Occipital lobe (tissue), 2 donors: ENCODE data around the gene FAM120B. TPM values are rescaled to one million over a fixed set of nuclear protein-coding genes. Genes with fewer than 3 reads are reported as not detected.
A peak's percentile ranks its signal among the peaks of the same experiment; 100 is the strongest.

Experiments used
- DNase-seq: peaks from one replicate; lab custom pipeline; 2025; lab: John Stamatoyannopoulos, UW
- total RNA-seq: library from RNA; depleted of rRNA; stranded (reverse); fragments of >200 nt; gene quantifications from one replicate; pipeline ENCODE4 v1.2.3, GENCODE V29; 2014

Gene FAM120B
- total RNA-seq, 1 donor from 2014 or later, result 62.4 TPM

DNA sequence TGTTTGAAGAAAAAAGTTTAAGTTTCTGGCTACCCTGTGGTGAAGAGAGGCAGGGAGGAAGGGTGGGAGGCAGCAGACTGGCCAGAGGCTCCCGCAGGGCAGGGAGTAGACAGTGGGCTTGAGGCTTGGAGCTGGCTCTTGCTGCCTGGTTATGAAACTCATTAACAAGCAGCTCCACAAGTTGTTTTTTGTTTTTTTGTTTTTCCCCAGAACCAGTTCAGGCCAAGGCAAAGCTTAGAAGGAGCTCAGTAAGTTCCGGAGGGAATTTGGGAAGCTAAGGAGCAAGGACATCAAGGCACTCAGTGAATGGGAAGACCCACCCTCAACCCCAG is 19.7 kb upstream of the FAM120B start:
- DNase-seq, result no peak

DNA sequence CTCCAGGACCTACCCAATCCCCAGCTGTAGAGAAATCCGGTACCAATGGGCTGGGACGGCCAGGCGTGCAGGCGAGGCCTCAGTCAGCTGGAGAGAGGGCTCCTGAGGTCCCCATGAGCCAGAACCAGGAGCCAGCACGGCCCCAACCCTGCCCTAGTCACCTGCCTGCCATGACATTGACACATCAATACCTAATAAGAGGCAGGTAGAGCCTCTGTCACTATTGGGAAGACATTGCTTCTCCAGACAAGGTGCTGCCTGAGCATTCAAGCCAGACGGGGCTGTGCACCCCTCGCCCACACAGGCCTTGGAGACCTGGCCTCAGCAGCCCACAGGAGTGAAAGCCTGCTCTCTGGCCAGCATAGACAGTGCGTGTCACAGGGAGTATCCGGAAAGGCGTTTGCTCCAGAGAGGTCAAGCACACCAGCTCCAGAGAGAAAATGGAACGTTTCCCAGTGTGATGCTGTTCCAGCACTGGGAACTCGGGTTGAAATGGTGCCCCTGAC is 19.1 kb upstream of the FAM120B start:
- DNase-seq, result no peak

DNA sequence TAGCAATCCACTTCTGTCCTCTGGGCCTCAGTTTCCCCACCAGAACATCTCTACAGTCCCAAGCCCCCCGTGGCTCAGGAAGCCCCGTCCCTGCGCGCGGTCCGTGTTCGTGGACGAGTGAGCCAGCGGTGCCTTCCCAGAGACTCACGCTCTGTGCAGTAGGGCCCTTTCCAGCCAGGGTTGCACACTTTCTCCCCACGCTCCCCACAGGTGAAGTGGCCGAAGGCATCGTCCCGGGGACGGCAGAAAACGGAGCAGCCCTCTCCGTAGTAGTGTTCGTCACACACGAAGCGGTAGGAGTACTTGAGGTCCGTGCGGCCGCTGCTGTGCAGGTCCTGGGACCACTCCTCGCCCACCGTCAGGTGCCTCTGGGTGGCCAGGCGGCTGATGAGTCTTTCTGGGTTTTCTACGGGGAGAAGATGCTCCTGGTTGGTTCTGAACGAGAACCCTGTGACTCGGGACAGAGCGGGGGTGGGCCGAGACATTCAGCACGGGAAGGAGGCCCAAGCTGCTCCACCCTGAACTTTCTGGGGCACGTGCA is 18.4 kb upstream of the FAM120B start:
- no peak for DNase-seq

DNA sequence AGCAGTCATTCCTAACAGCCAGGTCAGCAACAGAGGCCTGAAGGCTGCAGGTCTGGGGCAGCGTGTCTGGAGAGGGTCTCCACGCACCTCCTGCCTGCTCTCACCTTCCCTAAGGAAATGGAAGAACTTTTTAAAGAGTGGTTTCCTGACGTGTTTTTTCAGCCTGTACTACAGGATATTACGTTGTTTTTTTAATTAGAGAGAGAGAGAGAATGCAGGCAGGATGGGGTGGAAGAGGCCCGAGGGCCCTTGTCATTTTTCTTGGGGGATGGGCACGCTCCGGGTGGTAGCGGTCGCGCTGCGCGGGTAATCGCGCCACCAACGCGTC is 17.7 kb upstream of the FAM120B start:
- no peak for DNase-seq

DNA sequence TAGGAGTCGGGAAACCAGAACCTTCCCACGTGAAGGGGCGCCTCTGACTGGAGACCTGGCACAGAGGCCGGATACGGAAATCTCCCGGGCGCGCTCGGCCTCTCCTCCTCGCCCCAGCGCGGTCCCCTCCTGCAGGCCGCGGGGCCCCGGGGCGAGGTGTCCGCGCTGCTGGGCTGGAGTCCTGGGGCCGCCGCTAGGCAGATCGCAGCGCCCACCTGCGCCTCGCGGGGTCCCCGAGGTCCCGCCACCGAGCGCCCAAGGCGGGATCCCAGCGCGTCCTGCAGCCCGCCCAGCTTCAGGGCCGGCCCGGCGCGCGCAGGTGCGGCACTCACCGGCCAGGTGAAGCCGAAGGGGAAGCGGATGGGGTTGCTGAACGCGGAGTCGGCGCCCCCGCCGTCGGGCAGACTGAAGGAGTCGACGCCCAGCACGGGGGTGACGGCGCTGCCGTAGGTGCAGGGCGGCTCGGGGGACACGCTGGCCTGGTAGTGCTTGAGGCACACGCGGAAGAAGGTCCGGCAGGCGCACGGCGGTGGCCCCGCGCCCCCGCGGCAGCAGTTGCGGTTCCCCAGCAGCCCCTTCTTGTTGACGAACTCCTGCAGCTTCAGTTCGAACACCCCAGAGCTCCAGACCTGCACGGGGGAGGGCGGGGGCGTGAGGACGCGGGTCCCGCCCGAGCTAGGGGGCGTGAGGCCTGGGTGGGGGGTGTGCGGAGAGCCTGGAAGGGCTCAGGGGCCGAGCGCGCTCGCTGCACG is 17.2 kb upstream of the FAM120B start:
- no peak for DNase-seq

DNA sequence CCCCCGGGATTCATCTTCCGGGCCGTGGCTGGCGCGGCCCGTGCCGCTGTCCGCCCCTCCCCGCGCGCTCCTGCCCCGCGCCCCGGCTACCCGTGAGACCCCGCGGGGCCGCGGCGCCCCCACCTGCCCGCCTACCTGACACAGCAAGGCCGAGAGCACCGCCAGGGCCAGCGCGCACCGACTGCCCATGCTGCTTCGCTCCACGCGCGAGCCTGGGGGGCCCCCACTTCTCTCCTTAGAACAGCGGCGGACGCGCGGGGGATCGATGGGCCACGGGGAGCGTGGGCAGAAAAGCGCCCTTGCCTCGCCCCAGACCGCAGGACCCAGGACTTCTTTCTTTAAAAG is 16.6 kb upstream of the FAM120B start:
- no peak for DNase-seq

DNA sequence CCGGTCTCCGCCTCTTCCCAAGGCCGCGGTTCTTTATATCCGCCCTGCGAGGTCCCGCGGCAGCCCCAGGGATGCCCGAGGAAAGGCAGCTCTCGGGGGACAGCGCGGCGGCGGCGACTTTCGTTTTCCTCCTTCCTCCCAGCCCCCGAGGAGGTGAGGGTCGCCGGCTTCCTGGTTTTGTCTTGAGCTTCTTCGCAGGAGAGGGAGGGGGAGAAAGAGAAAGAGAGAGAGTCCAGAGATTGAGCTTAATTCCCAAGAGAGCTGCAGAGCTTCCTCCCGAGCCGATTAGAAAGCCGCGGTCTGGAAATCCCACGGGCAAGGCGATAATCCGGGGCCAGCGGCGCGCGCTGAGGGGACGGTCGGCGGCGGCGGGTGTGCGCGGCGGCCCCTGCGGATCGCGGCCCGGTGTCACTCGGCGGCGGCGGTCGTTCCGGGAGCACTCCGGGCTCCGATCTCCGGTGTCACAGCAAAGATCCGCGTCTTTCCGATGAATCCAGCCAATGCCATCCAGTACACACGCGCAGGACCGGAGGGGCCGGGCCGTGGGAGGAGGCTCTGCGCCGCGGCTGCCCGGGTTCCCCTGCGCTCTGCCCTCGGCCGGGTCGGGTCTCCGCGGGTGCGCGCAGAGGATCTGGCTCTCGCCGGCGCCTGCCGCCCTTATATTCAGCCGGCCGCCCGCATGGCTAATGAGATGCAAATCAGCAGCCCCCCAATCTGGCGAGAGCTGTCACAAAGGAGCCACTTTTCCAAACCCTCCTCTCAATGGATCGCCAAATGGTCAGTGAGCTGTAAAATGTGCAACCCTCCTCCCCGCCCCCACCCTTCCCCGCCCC is 16.0 kb upstream of the FAM120B start, which contains the start of gene DLL1:
Gene DLL1 (minus strand): TSS at position 783 of the 833 bp plus-strand sequence. CDS start 939 bp downstream, outside the sequence.
- DNase-seq, result peak; percentile 83

DNA sequence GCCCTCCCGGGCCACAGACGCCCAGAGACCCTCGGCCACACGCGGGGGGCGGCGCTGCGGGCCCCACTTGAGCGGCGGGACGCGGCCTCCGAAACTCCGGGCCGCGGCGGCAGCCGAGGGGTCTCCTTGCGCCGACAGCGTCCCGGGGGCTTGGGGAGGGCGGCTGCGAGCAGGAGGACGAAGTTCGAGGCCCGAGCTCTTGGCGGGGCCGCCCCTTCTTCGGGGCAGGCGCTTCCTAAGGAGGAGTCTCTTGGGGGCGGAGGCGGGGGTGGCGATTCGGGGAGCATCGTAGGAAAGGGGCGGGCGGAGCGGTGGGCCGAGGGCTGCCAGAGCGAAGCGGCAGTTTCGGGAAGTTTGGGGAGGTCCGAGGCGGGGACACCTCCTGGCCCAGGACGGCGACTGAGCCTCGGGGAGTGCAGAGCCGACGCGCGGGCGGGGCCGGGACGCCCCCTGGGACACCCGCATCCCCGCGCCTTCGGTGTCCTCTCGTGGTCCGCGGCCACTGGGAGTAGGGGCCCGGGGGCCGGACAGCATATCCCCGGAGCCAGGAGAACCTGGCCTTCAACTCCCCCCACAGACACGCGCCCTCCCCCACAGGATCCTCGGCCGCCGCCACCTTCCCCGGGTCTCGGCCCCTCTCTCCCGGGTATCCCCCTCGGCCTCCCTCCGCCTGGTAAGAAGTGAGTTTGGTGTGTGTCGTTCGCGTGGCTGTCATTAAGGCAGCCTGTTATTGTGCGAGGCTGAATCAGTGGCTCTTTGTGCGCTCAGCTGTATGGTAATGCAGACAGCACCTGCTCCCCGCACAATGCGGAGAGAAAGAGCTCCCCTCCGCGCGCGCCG is 15.1 kb upstream of the FAM120B start:
- peak; percentile 68 for DNase-seq

DNA sequence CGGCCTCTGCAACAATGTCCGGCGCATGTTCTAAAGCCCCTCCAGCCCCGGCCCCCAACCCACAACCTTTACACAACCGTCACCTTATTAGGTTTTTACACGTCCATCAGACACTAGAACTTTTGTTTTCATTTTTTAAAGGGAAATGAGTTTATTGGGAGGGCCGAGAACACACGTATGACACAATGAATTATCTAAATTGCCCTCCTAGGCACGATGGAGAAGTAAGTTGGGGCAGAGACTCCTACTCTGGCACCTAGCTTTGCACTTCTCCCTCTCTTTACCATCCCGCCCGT is 14.5 kb upstream of the FAM120B start:
- DNase-seq, result no peak

DNA sequence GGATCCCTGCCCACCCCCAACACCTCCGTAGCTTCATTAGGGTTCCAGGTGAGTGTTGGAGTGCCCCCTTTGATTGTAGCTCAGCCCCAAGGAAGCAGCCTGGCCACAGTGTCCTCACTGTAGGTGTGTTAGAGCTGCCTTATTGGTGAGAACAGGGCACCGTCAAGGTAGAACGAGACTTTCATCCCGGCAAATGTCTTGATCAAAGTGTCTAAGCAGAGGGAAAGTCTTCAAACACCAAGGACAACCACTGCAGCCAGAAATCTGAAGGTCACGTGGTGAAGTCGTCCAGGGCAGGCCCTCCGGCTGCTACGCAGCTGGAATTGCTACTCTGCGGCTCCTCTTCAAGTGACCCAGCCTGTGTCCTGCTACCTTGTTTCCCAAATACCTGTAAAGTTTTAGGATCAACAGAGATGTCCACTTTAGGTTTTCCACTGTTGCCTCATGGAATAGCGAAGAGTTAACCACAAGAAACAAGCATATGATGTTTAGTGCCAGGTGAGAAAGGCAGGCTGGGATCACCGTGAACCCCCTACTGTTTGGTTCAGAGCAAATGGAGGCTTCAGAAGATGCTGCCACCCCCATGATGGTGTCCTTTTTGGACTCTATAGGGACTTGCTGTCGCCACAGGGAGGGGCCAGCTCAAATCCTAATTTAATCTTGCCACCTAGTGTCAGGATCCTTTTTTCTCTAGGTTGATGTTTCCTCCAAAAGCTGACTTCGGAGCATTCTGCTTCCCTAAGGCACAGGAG is 14.0 kb upstream of the FAM120B start:
- no peak for DNase-seq

DNA sequence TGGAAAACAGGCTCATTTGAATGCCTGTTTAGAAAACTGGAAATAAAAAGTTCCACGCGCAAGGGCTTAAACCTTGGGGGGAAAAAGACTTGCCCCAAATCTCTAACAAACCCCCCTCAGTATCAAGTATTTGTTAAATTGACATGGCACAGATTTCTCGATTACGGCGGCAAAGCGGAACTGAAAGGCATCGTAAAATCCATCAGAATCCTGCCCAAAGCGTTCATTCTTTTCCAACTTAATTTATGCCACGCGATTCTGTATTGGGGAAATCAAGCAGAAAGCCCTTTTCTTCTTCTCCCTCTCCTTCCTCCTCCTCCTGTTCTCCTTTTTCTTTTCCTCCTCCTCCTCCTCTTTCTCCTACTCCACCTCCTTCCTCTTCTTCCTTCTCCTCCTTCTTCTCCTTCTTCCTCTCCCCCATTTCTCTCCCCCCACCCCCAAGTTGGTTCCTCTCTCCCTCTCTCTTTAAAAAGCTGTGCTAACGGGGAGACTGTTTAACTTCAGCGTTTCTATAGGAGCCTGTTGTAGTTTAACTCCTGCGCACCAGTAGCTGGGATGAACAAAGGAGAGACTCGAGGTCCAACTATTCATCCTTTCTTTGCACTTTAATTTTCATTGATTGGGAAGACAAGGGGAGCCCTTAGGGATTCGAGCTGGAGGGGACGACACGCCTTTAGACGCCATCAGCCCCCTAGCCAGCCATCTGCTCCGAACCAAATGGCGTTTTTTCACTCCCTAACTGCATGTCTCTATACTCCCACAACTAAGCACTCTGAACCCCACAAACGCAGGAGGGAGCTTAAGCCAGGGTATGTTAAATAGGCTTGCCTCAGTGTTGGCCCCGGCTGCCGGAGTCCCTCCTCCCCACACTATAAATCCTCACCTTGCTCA is 13.0 kb upstream of the FAM120B start:
- DNase-seq, result no peak

DNA sequence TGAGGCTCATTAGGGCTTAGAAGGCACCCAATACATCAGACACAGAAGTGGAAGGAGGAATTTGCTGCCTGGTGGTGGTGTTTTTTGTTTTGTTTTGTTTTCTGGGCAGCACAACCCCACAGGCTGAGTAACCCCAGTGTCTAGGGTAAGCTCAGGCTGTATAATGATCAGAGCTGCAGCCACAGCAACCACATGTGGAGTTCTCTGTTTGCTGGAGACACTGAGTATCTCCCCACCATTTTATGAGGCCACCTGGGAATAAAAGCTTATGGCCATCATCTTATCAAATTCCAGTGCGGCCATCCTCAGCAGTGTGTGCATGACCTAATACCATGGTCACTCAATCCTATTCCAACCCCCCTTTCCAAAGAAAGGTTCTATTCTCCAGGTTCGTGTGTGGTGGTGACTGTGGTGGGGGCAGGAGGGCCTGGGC is 12.2 kb upstream of the FAM120B start:
- DNase-seq, result no peak

DNA sequence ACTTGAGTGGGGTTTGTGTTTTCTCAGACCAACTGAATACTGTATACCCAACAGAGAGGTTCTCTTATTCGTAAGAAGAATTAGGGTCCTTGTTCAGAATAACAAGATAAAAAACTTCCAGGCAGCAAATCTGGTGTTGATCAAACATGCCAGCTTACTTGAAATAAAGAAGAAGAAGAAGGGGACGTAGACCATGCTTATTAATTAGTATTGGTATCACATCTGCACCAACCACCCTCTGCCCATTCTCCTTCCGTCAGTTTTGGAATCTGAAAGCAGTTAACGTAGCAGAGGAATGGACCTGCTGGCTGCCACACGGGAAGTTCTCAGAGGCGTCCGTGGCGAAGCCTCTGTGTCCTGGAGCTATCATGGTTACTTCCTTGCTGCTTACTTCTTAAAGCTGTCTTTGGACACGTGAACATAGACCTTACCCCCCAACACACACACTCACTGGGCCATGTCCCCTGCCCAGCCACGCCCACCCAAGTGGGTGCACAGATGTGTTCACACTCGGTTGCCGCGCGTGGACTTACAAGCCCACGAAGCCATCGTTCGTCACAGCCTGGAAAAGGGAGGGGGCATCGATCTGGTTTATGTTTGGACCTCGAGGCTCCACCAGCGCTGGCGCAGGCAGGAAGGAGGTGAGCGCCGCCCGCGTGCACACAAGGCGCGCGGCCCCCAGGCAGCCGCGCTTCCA is 11.6 kb upstream of the FAM120B start:
- DNase-seq, result no peak

DNA sequence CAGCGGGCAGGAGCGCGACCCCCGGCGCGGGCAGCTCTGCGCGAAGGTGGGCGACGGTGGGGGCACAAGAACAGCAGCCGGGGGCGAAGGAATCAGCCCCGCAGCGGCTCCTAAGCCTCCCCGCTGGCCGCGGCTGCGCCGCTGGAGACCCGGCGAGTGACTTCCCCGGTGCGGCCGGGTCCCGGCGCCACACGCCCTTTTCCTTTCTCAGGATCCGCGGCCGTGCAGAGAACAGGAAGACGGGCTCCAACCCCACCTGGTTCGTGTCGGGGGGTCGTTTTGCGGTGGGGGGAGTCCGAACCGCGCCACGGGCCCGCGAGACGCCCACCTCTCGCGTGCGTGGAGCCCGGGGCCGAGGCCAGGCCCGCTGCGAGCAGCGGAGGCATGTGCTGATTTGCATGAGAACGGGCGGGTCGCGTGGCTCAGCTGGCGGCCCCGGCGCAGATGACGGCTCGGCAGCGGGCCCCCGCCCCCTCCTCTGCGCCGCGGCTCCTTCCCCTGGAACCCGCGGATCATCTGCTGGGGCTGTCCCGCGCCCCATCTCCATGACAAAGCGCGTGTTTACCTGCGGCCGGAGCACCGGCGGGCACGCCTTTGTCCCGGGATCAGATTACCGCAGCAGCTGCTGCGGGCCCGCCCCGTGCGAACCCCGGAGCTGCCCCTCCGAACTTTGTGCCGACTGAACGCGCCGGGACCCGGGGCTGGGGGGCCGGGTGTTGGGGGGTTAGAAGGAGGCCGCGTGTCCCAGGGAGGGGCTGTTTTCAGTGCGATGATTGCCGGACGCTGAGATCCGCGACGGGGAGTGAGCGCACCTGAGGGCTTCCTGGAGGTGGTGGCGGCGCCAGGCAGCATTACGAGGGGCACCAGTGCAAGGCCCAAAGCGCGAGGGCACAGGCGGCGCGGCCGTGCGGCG is 10.8 kb upstream of the FAM120B start:
- no peak for DNase-seq

DNA sequence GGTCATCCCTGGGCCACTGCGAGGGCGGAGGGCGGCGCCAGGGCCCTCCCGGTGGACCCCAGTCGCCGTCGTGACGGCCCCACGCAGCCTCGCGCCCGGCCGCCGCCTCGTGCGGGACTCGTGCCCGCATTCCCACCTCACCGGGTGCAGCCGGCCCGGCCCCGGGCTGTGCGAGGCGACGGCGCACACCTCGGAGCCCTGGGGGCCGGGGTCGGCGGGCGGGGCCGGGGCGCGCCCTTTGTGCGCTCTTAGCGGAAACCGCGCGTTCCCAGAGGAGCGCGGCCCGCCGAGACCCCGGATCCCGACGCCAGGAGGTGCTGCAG is 10.2 kb upstream of the FAM120B start:
- no peak for DNase-seq

DNA sequence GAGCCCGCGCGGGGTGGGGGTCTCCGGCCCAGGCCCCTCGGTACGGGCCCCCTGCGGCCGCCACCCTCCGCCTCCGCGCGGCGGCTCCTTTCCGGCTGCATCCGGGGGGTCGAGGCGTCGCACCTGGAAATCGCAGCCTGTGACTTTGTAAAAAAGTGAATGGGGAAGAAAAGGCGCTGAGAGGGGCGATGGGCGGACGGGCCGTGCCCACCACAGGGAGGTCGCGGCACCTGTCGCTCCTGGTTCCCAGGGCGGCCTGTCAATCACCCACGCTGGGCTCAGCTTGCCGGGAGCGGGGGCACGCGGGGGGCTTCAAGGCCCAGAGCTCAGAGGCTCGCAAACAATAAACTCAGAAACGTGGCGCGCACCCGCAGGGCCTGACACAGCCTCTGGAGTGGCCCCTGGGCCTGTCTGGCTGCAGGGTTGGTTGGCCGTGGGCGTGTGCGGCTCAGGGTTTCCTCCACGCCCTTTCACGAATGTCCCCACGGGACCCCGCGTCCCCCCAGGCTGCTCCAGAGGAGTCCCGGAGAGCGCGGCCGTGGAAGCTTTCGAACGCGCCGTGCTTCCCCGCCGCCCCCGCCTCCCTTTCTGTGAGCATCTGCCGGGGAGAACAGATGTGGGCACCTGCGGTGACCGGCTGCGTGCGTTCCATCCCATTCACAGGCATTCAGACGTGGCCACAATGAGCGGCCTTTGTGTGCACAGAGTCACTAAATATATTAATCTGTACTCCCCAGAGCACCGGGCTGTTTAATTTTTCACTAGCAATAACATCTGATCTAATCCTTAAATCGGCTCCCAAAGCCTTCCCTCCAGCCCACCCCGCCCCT is 9.6 kb upstream of the FAM120B start:
- DNase-seq, result no peak

DNA sequence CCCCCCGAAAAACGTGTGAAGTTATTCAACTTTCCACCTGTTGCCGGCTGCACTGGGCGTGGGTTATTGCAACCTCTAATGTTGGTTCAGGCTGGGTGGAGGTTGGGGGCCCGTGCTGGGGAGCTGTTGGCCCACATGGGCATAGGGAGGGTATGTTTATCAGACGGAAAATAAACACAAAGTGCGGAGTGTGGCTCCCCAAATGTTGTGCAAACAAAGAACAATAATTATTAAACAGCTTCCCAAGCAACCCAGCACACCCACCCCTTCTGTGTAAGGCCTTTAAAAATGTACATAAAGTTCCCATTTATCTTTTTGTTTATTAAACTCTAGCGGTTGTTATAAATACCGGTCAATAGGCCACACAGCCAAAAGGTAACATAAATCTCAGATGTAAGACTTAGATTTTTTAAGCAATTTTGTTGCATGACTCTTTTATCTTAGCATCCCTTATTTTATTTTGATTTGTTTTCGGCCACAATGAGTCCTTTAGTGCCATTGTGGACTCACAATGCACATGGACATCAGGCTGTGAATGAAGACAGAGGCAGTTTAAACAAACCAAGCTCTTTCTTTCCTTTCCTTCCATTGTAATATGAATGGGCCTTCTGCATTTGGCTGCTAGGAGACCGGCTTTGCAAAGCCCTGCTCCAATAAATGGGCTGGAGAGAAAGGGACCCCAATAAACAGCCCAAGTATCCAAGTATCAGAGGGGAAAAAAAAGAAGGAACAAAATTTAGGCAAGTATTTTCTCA is 8.8 kb upstream of the FAM120B start:
- no peak for DNase-seq
